ENCODE results near the gene OCIAD1. TPM values are rescaled to one million over a fixed set of nuclear protein-coding genes. Genes with fewer than 3 reads are reported as not detected.

Gene OCIAD1
- total and polyA plus RNA-seq, 2 of the 13 experiments (the other 11 are each of a cell fraction or from before 2014, with no cell fraction given): 67.3 to 74.9 TPM

GRCh38 chr4:48830706-48831531 is at the start of gene OCIAD1 (continued):
- TF ChIP-seq ZHX2 (IDR thresholded peaks at IDR 0.05; ENCODE audit: low read depth): peak; percentile 79
- TF ChIP-seq ZHX2 (CRISPR knock-in tag; IDR thresholded peaks at IDR 0.05; ENCODE audit: borderline replicate concordance): no peak
- TF ChIP-seq ZNF556 (CRISPR knock-in tag; IDR thresholded peaks at IDR 0.05; ENCODE audit: borderline replicate concordance): 0 out of 2 replicates have a peak, but pooled peaks have one; percentile 34
- TF ChIP-seq HMG20B (CRISPR knock-in tag; conservative IDR thresholded peaks at IDR 0.05): no peak
- TF ChIP-seq CBX2 (IDR thresholded peaks at IDR 0.05; ENCODE audit: low read depth, low read length): no peak
- no peak for TF ChIP-seq CBX2 (CRISPR knock-in tag; IDR thresholded peaks at IDR 0.05; ENCODE audit: low read depth)
- no peak for TF ChIP-seq XRCC5 (optimal IDR thresholded peaks at IDR 0.05; ENCODE audit: low read length)
- 0 out of 2 replicates have a peak, but pooled peaks have one; percentile 4 for TF ChIP-seq ZNF331 (CRISPR knock-in tag; IDR thresholded peaks at IDR 0.05)
- no peak for TF ChIP-seq ZNF235 (CRISPR knock-in tag; IDR thresholded peaks at IDR 0.05; ENCODE audit: borderline replicate concordance)
- peak; percentile 39; the same call in 1 of the 2 replicates for TF ChIP-seq TFDP1 (CRISPR knock-in tag; IDR thresholded peaks at IDR 0.05; ENCODE audit: borderline replicate concordance)
- no peak for TF ChIP-seq GLMP (CRISPR knock-in tag; IDR thresholded peaks at IDR 0.05; ENCODE audit: borderline replicate concordance)
- no peak; the same call in 1 of the 2 replicates for TF ChIP-seq ZBTB26 (CRISPR knock-in tag; IDR thresholded peaks at IDR 0.05; ENCODE audit: borderline replicate concordance)
- no peak for TF ChIP-seq MBNL3 (CRISPR knock-in tag; conservative IDR thresholded peaks at IDR 0.05)
- no peak for TF ChIP-seq ZNF292 (CRISPR knock-in tag; IDR thresholded peaks at IDR 0.05; ENCODE audit: borderline replicate concordance, low read depth)
- TF ChIP-seq ZNF530 (CRISPR knock-in tag; IDR thresholded peaks at IDR 0.05; ENCODE audit: low read depth): no peak
- no peak for TF ChIP-seq ZNF660 (CRISPR knock-in tag; IDR thresholded peaks at IDR 0.05; ENCODE audit: borderline replicate concordance, low read depth)
